COR-L47 (cell line): ENCODE results near the gene RRP1B.
"Not testable (repeated sequence)": the region's sequence is repeated elsewhere in the genome, so short reads cannot be mapped to it uniquely, and the experiment has no call there.

Experiments
- DNase-seq: peaks from one replicate; lab custom pipeline; 2025; lab: John Stamatoyannopoulos, UW

RRP1B gene

GRCh38 chr21:43659136-43660000 lies at the start of gene RRP1B, which contains the start of gene HSF2BP:
Gene RRP1B (plus strand): TSS chr21:43659560. CDS start chr21:43659665, 105 bp downstream.
Gene HSF2BP (minus strand): TSS chr21:43659488. CDS start chr21:43658096, 1,392 bp downstream.
- DNase-seq, result peak; percentile 84

- peak; percentile 36 for DNase-seq
Observed at GRCh38 chr21:43611598-43612369, 47.6 kb upstream of the RRP1B start.

- no peak for DNase-seq
Observed at GRCh38 chr21:43613755-43614638, 45.4 kb upstream of the RRP1B start.

GRCh38 chr21:43614839-43615238 lies 44.5 kb upstream of the RRP1B start:
- DNase-seq, result no peak

- not testable (repeated sequence) for DNase-seq
Observed at GRCh38 chr21:43616861-43617260, 42.5 kb upstream of the RRP1B start.

- no peak for DNase-seq
Observed at GRCh38 chr21:43618940-43619339, 40.4 kb upstream of the RRP1B start.

GRCh38 chr21:43619344-43619743 lies 40.0 kb upstream of the RRP1B start:
- DNase-seq, result no peak

- DNase-seq, result no peak
Observed at GRCh38 chr21:43619856-43620255, 39.5 kb upstream of the RRP1B start.

GRCh38 chr21:43622796-43623195 lies 36.6 kb upstream of the RRP1B start:
- DNase-seq, result no peak

GRCh38 chr21:43623588-43623987 lies 35.8 kb upstream of the RRP1B start:
- no peak for DNase-seq

GRCh38 chr21:43624339-43624738 lies 35.0 kb upstream of the RRP1B start:
- no peak for DNase-seq

- DNase-seq, result no peak
Observed at GRCh38 chr21:43626390-43626789, 33.0 kb upstream of the RRP1B start.

- no peak for DNase-seq
Observed at GRCh38 chr21:43627527-43627926, 31.8 kb upstream of the RRP1B start.

GRCh38 chr21:43631411-43632107 lies 27.8 kb upstream of the RRP1B start:
- DNase-seq, result no peak

- no peak for DNase-seq
Observed at GRCh38 chr21:43632373-43632905, 26.9 kb upstream of the RRP1B start.

GRCh38 chr21:43634618-43635017 lies 24.7 kb upstream of the RRP1B start:
- no peak for DNase-seq

GRCh38 chr21:43635436-43635835 lies 23.9 kb upstream of the RRP1B start:
- DNase-seq, result no peak

GRCh38 chr21:43637530-43638158 lies 21.7 kb upstream of the RRP1B start:
- DNase-seq, result no peak

- DNase-seq, result no peak
Observed at GRCh38 chr21:43639470-43640353, 19.6 kb upstream of the RRP1B start.

GRCh38 chr21:43640400-43640799 lies 19.0 kb upstream of the RRP1B start:
- DNase-seq, result no peak
